Mucosa of rectum (tissue), 2 donors: ENCODE measurements around the gene TIGD2.
"Not testable (repeated sequence)": the region's sequence is repeated elsewhere in the genome, so short reads cannot be mapped to it uniquely, and the experiment has no call there.

ENCODE experiments used
- H3K27ac ChIP-seq, 2 donors: one replicate each; pipeline ENCODE4 v1.7.0; 2013; ENCODE audit warnings: inconsistent platforms in 2 of 2, low read depth in 2 of 2, low read length in 2 of 2
- H3K27me3 ChIP-seq, 2 donors: one replicate each; pipeline ENCODE4 v1.7.0; 2013; ENCODE audit warnings: low read length in 2 of 2; ENCODE audit not compliant: control insufficient read depth in 2 of 2, insufficient read depth in 2 of 2
- H3K36me3 ChIP-seq, 2 donors: one replicate each; pipeline ENCODE4 v1.7.0; 2013; ENCODE audit warnings: low read length in 2 of 2; ENCODE audit not compliant: control insufficient read depth in 2 of 2, insufficient read depth in 2 of 2
- H3K4me1 ChIP-seq, 2 donors: one replicate each; pipeline ENCODE4 v1.7.0; 2013; ENCODE audit warnings: low read length in 2 of 2, mild to moderate bottlenecking in 1 of 2; ENCODE audit not compliant: control insufficient read depth in 2 of 2, insufficient read depth in 2 of 2
- H3K4me3 ChIP-seq, 2 donors: one replicate each; pipeline ENCODE4 v1.7.0; 2013; ENCODE audit warnings: low read length in 2 of 2
- H3K9ac ChIP-seq, 2 donors: one replicate each; pipeline ENCODE4 v1.7.0; 2013; ENCODE audit warnings: low read length in 2 of 2, low read depth in 1 of 2, mild to moderate bottlenecking in 1 of 2
- H3K9me3 ChIP-seq, 2 donors: one replicate each; pipeline ENCODE4 v1.7.0; 2013; ENCODE audit warnings: low read length in 2 of 2; ENCODE audit not compliant: control insufficient read depth in 2 of 2
- donor health status: healthy.
- donor health status: Normal muscosa, but diverticular disease.

Gene TIGD2

DNA sequence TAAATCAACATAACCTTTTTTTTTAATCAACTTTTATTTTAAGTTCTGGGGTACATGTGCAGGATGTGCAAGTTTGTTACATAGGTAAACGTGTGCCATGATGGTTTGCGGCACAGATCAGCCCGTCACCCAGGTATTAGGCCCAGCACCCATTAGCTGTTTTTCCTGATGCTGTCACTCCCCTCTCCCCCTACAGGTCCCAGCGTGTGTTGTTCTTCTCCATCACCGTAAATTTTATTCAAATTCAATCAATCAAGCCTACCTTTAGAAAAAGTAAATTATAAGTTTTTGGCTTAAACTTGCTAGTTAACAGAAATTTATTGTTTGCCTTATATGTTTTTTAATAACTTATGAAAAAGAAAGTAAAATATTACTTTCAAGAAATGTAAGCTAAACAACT lies 25.9 kb downstream of the TIGD2 start:
- Histone ChIP-seq H3K4me1 (no peaks in the 10 kb centered on the region), H3K9me3 (no peaks in the 10 kb centered on the region), H3K27me3 (no peaks in the 10 kb centered on the region), H3K4me3 (no peak overlapping the region), H3K9ac (no peak overlapping the region), H3K27ac (no peak overlapping the region), H3K36me3 (no peaks in the 10 kb centered on the region)

DNA sequence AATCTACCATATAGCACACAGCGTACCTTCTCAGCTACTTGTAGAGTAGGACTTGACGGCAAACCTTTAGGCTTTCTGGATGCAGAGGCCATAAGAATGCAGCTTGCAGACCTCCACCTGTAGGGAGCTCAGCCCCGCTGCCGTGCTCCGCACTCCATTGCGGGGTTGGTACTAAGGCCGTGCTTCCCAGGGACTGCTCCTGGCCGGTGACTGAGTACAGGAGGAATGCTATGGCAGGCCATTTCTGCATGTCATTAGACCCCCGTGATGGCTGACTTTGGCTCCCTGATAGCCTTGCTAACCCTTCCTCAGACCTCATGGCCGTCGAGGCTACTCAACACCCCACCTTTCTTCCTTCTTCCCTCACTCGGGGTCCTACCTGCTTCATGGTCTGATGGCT lies 26.4 kb downstream of the TIGD2 start:
- Histone ChIP-seq H3K9ac (no peak overlapping the region), H3K4me1 (no peaks in the 10 kb centered on the region), H3K36me3 (no peaks in the 10 kb centered on the region), H3K27ac (no peak overlapping the region), H3K4me3 (no peak overlapping the region), H3K27me3 (no peaks in the 10 kb centered on the region), H3K9me3 (no peaks in the 10 kb centered on the region)

DNA sequence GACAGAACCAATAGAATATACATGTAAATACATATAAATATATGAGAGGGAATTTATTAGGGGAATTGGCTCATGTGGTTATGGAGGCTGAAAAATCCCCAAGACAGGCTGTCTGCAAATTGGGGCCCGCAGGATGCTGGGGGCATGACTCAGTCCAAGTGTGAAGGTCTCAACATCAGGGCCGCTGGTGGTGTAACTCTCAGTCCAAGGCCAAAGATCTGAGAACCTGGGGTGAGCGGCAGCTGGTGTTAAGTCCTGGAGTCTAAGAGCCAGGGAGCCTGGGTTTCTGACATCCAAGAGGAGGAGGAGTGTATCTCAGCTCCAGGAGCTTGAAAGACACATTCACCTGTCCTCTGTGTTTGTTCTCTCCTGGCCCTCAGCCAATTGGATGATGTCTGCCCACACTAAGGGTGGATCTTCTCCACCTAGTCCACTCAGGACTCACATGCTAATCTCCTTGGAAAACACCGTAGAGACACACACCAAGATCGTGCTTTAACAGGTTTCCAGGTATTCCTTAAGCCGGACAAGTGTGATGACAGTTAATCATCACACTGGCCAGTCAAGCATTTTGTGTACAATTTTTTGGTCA lies 28.9 kb downstream of the TIGD2 start:
- Histone ChIP-seq H3K4me1 (no peaks in the 10 kb centered on the region), H3K36me3 (no peaks in the 10 kb centered on the region), H3K9me3 (no peaks in the 10 kb centered on the region), H3K27me3 (no peaks in the 10 kb centered on the region), H3K4me3 (no peak overlapping the region), H3K27ac (no peak overlapping the region), H3K9ac (no peak overlapping the region)

DNA sequence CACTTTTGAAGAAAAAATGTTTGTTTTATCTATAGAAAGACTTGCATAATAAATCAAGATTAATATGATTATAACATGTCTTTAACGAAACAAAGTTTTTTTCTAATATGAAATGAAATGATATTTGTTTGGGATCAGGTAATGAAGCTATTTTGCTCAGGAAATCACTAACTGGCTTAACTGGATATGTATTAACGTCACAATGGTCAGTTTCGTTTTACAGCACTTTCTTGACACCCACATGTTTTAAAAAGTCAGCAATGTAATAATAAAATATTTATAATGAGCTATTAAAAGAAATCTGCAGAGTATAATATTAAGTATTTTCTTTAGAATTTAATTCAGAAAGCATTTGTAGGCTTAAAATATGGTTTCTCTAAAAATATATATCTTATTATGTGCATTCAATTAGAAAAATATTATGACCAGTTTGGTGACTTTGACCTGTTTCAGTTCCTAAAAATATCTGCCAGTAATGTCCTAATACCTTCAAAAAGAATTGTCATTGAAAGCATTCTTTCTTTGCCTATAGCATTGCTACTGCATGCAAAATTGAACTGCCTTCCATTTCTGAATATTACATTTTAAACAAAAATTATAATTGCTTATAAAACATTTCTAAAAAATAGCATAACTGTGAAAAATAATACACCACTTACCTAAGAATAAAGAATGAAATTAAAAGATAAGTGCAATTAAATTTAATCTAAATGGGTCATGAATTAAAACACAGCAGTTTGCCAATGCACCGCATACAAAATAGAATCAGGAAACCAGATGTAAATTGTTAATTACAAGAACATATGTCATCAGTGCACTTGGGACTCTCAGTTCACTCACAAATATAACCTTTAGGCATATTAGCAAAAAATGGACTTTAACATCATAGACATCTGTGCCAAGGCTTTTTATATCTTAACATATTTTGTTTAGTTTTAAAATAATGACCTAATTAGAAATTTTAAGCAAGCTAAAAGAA lies 31.6 kb downstream of the TIGD2 start:
- Histone ChIP-seq H3K9me3 (no peaks in the 10 kb centered on the region), H3K4me3 (no peak overlapping the region), H3K4me1 (no peaks in the 10 kb centered on the region), H3K9ac (no peak overlapping the region), H3K27me3 (no peaks in the 10 kb centered on the region), H3K27ac (no peak overlapping the region), H3K36me3 (no peaks in the 10 kb centered on the region)

DNA sequence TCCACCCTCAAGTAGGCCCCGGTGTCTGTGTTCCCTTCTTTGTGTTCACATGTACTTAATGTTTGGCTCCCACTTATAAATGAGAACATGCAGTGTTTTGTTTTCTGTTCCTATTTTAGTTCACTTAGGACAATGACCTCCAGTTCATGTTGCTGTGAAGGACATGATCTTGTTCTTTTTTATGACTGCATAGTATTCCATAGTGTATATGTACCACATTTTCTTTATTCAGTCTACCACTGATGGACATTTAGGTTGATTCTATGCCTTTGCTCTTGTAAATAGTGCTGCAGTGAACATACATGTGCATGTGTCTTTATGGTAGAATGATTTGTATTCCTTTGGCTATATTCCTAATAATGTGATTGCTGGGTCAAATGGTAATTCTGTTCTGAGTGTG lies 33.3 kb downstream of the TIGD2 start:
- not testable (repeated sequence) for H3K36me3 ChIP-seq, H3K9me3 ChIP-seq, H3K27me3 ChIP-seq, H3K27ac ChIP-seq, H3K4me1 ChIP-seq, H3K4me3 ChIP-seq, H3K9ac ChIP-seq

DNA sequence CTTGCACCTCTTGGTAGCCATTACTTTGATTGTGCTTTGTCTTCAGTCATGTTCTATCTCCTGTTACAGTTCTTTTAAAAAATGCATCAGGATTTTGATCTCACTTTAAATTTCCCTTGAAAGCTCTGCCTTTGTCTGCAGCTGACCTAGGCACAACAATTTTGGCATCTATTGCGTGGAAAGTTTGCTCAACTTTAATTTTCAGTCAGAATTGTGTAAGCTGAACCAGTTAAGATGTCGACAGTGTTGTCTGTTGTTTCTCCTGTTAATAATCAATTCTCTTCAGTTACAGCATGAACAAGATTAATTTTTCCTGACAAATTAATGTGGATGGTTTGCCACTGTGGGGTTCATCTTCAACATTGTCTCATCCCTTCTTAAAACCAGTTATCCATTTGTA lies 34.9 kb downstream of the TIGD2 start:
- H3K36me3 ChIP-seq, result no peaks in the 10 kb centered on the region
- H3K27ac ChIP-seq, result no peak overlapping the region
- no peak overlapping the region for H3K4me3 ChIP-seq
- no peaks in the 10 kb centered on the region for H3K9me3 ChIP-seq
- no peak overlapping the region for H3K9ac ChIP-seq
- no peaks in the 10 kb centered on the region for H3K4me1 ChIP-seq
- no peaks in the 10 kb centered on the region for H3K27me3 ChIP-seq

DNA sequence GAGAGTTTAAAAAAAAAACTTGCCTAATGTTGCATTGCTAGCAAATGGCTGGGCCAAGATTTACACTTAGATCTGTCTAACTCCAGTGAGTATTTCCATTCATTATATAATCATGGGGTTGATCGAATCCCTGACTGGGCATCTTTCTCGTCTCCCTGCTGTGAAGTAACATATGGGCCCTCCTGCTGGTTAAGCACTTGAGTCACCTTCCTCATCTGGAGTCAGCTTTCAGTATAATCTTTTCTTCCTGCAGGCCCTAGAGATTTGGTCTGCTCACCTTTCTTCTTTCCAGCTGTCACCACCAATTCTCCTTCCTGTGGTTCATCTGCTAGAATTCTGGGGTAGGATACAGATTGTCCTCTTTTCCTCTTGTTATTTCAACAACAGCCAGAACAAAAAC lies 41.6 kb downstream of the TIGD2 start:
- no peaks in the 10 kb centered on the region for H3K4me1 ChIP-seq
- H3K27me3 ChIP-seq, result no peaks in the 10 kb centered on the region
- no peak overlapping the region for H3K9ac ChIP-seq
- H3K36me3 ChIP-seq, result no peaks in the 10 kb centered on the region
- no peak overlapping the region for H3K27ac ChIP-seq
- H3K4me3 ChIP-seq, result no peak overlapping the region
- H3K9me3 ChIP-seq, result no peaks in the 10 kb centered on the region

DNA sequence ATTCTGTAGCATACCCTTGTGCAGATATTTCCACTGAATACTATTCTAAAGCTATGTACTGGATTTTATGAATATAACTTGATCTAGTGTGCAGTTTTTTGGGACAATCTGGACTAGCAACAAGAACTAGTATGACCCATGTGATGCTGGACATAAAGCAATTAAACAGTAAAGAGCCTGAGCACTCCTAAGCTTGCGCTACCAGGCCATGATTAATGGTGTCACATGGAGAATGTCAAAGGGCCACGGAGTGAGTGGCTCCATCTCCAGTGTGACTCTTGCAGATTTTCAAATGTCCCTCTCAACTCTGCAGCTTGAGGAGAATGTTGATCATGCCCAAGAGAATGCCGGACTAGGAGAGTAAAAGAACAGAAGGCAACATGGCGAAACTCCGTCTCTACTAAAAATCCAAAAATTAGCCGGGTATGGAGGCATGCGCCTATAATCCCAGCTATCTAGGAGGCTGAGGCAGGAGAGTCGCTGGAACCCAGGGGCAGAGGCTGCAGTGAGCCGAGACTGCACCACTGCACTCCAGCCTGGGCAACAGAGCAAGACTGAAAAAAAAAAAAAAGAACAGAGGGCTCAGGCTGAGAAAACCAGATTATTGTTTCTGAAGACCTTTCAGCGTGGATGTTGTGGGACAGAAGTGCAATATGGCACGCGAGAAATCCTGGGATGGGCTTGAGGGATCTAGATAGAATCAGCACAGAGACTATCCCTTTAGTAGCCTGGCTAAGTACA lies 45.0 kb downstream of the TIGD2 start:
- Histone ChIP-seq H3K27ac (no peak overlapping the region), H3K9ac (no peak overlapping the region), H3K4me3 (no peak overlapping the region), H3K4me1 (no peaks in the 10 kb centered on the region), H3K27me3 (no peaks in the 10 kb centered on the region), H3K36me3 (no peaks in the 10 kb centered on the region), H3K9me3 (no peaks in the 10 kb centered on the region)

DNA sequence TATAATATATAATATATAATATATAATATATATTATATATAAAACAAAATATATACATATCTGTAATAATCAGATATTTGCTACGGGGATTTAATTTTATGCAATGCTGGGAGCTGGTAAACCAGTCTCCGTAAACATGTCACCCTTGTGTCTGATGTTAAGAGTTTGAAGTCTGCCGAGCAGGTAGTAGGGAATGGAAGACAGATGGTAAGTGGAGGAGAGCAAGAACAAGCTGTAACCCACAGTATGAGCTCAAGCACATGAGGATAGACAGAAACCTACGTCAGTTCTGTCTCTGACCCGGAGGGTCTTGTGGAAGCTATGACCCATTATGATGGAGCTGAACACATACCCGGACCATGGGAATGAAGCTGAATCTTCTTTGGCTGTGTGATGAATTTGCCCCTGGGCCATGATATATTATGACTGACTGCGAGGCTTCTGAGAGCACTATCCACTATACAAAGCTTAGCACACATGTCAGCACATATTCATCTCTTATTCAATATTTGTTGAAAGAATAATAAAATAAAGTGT lies 46.2 kb downstream of the TIGD2 start:
- Histone ChIP-seq H3K27me3 (no peaks in the 10 kb centered on the region), H3K9ac (no peak overlapping the region), H3K9me3 (no peaks in the 10 kb centered on the region), H3K4me1 (no peaks in the 10 kb centered on the region), H3K36me3 (no peaks in the 10 kb centered on the region), H3K27ac (no peak overlapping the region), H3K4me3 (no peak overlapping the region)
